MV-4-11 (cell line): Measurements from ENCODE around the gene CTRB1.

Source experiments
- DNase-seq: peaks from one replicate; lab custom pipeline; 2025; lab: John Stamatoyannopoulos, UW

Gene CTRB1

GRCh38 chr16:75225678-75226515 lies 7.1 kb downstream of the CTRB1 start:
- no peak for DNase-seq

DNA sequence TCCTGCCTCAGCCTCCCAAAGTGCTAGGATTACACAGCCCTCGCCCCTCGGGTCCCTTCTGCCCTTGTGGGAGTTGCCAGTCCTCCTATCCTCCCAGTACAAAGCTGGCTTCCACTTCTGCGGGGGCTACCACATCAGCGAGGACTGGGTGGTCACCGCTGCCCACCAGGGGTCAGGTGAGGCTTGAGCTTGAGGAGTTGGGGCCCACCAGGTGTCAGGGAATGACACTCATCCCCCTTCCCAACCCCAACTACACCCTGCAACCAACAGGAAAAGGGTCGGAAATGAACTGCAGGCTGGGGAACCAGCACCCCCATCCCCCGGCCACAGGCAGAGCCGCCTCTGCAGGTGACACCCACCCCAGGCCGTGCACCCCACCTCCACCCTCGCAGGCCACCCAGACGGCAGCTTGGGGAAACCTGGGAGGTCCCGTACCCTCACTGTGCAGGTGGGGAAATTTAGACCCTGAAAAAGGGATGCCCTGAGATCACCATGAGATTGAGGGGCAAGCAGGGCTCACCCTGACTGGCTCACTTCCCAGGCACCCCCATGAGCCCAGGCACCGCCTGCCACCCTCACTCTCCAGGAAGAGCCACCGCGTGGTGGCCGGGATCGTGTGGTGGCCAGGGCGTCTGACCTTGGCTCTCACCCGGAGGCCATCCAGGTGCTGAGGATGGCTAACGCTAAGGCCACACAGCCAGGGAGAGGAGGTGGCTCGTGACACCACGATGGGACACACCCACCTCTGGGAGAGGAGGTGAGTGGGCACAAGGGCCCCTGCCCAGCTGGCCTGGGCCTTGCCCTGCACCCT lies 8.0 kb downstream of the CTRB1 start:
- no peak for DNase-seq

DNA sequence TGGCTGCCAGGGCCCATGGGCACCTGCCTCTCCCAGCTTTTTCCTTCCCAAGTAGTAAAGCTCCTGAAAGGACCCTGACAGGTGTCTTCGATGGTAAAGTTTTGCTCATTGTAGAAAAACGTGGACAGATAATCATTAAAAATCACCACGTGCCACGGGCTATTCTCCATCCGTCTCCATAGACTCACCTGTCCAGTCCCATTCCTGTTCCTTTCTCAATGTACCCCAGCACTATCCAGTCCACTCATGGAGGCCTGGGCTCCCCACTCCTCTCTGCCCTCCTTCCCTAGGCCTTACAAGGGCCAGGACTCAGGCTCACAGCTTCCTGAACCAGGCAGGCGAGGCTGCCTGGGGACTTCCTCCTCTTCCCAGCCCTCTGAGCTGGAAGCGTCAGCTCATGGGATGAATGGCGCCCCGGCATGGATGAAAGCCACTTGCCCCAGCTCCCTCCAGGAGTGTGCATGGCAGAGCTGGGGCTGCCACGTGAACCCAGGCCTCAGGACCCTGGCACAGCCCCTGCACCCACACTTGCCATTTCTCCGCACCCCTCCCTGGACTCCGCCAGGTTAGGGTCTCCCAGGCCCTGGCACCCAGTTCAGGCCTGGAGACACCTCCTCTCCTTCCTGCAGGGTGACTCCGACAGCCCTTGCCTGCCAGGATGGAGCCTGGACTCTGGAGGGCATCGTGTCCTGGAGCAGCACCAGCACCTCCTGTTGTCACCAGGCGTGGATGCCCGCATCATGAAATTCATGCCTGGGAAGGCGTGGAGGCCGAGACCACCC lies 8.8 kb downstream of the CTRB1 start:
- no peak for DNase-seq

DNA sequence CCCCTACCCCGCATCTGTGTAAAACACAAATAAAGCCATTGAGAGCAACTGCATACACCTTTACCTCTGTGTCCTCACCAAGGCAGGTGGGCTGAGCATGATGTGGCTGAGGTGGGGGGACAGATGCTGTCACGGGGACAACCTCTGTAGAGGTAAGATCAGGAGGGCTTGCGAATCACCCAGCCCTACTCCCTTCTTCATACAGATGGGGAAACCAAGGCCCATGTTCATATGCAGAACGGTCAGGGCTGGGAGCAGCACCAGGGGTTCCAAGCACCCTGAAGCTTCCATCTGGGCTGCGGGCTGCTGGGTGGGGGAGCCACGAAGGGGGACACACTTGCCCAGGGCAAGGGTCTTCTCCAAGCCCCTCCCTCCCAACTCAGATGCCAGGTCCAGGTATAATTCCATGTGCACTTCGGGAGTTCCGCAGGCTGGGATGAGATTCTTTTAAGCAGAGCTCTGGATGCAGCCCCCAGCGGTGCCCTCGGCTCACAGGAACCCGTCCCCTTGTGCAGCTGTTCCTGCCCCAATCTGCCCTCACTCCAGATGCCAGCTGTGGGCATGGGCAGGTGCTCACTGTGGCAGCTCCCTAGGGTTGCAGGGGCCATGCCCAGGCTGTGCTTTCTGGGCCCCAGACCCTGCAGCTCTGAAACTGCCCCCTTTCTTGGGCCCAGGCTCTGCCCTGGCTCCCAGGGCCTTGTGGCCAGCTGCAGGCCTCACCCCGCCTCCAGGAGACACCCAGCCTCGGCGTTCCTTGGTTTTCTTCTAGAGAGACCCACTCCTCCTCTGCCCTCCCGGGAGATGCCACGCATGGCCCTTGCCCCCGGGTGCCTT lies 9.6 kb downstream of the CTRB1 start:
- no peak for DNase-seq

DNA sequence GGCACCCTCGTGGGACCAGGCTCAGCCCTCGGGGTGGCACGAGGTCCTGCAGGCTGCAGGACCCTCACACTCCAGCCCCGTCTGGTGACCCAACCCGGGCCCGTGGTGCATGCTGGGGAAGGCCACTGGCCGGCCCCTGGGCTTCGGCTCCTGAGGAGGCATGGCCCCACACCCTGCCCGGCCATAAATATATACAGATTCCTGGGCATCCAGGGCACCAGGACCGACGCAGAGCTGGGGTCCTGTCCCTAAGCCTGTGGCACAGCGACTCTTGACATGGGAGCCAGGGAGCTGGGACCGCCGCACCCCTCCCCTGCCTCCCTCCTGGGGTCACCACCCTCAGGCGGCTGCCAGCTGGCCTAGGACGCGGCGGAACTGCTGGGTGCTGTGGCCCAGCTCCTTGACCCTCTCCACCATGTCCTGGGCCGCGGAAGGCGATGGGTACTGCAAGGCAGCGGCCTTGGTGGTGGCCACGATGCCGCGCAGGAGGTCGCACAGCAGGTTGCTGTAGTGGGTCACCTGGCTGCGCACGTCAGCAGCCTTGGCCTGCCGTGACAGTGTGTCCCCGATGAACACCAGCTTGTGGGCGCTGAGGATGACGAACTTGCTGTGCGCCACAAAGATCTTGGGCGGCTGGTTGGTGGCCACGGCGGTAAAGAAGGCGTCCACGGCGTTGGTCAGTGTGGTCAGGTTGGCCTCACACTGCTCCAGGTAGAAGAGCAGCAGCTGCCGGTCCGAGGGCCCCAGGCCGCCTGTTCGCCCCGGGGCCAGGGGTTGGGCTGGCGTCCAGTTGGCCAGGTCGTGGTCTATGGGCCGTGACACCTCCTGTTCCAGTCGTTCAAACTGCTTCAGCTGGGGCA lies 10.6 kb downstream of the CTRB1 start:
- DNase-seq, result no peak

DNA sequence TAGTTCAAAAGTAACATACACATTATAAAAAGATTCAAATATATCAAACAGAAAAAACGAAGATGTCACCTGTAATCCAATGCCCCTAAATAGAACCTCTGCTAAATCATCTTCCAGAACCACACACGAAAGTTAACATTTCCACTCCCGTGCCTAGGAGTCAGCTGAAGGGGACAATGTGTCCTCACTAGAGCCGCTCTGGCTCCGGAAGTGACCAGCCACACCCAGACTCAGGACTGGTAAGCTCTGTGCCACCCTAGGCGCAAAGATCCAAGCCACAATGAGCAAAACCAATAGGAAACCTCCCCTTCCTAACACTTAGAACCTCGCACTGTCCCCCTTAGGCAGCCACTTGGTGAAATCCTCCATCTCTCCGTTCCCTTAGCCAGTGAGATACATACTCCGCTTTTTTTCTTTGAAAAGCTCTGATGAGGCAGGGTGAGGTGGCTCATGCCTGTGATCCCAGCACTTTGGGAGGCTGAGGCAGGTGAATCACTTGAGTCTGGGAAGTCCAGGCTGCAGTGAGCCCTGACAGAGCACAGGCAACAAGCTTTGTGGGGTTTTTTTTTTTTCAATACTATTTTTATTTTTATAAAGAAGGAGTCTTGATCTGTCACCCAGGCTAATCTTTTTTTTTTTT lies 11.8 kb downstream of the CTRB1 start:
- no peak for DNase-seq

GRCh38 chr16:75231570-75231969 lies 12.8 kb downstream of the CTRB1 start:
- DNase-seq, result no peak

- DNase-seq, result no peak
These were observed 14.8 kb downstream of the CTRB1 start for GRCh38 chr16:75233611-75233938.

GRCh38 chr16:75234856-75235696 lies 16.3 kb downstream of the CTRB1 start:
- no peak for DNase-seq

- DNase-seq, result no peak
These were observed 17.0 kb downstream of the CTRB1 start for GRCh38 chr16:75235721-75236193.

DNA sequence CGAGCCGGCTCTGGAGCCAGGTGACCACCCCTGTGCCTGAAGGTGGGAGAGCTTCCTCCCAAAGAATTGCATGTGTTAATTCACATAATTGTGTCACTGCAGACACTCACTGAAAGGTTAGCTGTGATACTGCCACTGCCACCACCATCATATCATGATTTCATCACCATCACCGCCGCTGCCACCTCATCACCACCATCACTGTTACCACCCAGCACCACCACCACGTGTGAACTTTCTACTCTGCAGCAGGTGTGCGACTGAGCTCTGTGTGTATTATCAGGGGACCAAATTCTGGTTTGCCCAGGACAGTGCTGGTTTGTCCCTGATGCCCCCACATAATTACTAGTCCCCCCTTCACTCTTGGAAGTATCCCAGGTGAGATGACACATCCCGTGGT lies 17.4 kb downstream of the CTRB1 start:
- DNase-seq, result no peak

DNA sequence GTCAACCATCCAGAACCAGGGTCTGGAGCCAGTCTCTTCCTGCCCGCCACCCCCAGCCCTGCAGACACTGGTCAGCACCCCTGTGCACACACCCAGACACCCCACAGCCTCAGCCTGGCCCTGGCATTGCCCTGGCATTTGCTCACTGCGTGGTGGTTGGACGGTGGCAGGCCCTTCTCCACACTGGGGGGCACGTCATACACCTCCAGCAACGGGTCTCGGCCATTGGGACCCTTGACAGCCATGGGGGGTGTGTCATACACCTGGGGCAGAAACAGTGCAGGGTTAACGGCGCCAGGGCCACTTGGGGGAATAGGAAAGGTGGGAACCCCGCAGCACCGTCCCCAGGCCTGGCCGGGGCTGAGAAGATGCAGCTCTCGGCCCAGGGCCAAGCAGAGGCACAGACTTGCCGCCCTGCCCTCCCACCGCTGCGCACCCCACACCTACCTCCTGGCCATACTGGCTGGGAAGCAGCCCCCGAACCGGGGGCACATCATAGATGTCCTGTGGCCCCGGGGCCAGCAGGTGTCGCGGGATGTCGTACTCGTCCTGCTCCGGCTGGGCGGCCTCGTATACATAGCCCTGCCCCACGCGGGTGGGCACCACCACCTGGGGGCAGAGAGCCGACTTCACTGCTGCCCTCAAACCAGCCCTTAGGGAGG lies 18.1 kb downstream of the CTRB1 start:
- no peak for DNase-seq

DNA sequence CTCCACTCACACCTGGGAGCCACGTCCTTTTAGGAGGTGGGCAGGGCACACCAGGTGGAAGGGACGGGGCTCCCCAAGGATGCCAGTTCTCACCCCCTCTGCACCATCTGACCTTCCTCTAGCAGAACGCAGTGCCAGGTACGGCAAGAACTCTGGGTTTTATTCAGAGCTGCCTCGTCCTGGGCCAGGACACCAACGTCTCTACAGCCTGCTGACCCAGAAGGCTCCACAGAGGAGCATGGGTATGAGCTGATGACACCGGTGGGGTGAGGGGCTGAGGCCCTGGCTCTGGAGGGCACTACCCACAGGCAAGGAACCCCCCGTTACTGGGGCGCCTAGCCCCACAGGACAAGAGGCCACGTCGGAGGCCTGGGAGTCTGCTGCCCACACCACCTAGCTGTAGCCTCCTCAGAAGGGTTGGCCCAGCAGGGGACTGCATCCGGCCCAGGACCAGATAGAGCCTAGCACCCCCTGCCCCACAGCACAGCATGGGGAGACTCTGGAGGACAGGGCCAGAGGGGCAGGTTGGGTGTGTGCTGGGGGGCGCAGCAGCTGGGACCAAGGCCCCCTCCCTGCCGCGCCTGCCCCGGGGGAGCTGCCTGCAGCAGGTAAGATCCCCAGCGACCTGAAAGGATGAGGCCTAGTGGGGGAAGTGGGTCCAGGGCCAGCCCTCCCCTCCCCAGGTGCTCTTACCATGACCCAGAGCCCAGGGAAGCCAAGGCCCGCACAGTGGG lies 18.8 kb downstream of the CTRB1 start:
- no peak for DNase-seq

GRCh38 chr16:75238132-75238852 lies 19.5 kb downstream of the CTRB1 start:
- no peak for DNase-seq

- no peak for DNase-seq
These were observed 20.2 kb downstream of the CTRB1 start for GRCh38 chr16:75238853-75239541.

DNA sequence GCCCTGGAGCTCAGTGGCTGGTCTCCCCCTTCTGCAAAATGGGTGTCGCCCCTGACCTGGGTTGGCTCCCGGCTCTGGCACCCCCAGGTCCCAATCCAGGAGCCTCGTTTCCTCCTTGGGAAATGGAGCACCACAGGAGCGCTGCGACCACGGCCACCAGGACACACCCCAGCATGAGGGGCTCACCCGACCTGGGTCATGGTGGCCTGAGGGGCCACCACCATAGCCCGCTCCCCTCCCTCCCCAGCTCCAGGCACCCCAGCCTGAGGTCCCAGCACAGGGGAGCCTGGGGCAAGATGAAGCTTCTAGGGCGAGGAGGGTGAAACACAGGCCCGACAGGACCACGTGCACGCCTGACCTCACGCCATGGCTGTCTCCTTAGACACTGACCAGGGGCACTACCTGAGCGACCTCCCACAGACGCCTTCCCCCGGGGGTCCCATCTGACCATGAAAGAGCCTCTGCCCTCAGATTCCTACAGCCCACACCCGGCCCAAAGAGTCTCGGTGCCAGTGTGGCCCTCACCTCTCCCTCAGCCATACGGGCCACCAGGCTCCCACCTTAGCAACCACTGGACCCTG lies 20.8 kb downstream of the CTRB1 start:
- no peak for DNase-seq
